Mononuclear cell (primary cell): ENCODE data around the gene HPSE. TPM values are rescaled to one million over a fixed set of nuclear protein-coding genes. Genes with fewer than 3 reads are reported as not detected.
"Not testable (repeated sequence)": the region's sequence is repeated elsewhere in the genome, so short reads cannot be mapped to it uniquely, and the experiment has no call there.

Source experiments
- H3K27me3 ChIP-seq: 2 replicates; pipeline ENCODE4 v1.6.0; 2011; ENCODE audit warnings: low read length, control low read depth; ENCODE audit not compliant: insufficient read depth
- H3K4me1 ChIP-seq: 2 replicates; pipeline ENCODE4 v1.5.1; 2011; ENCODE audit warnings: mild to moderate bottlenecking, low read length, control low read depth; ENCODE audit not compliant: insufficient read depth
- H3K4me3 ChIP-seq: 2 replicates; pipeline ENCODE4 v1.5.1; 2011; ENCODE audit warnings: mild to moderate bottlenecking, low read length, moderate library complexity
- H3K9me3 ChIP-seq: 2 replicates; pipeline ENCODE4 v1.5.1; 2011; ENCODE audit warnings: low read depth, mild to moderate bottlenecking, control low read depth, low read length
- total RNA-seq: library from RNA; depleted of rRNA; stranded (reverse); fragments of >200 nt; gene quantifications from one replicate; pipeline ENCODE4 v1.2.3, GENCODE V29; 2012

Gene HPSE
- total RNA-seq, 1 donor: 9.4 TPM

- H3K4me1 ChIP-seq: peaks cover 43% of the 10 kb centered on the region
- no peaks in the 10 kb centered on the region for H3K9me3 ChIP-seq
- no peak overlapping the region for H3K4me3 ChIP-seq
- H3K27me3 ChIP-seq: no peaks in the 10 kb centered on the region
Measured at GRCh38 chr4:83281307-83281706, 53.3 kb downstream of the HPSE start.

- H3K4me3 ChIP-seq: no peak overlapping the region
Measured at GRCh38 chr4:83276299-83277040, 58.2 kb downstream of the HPSE start.

GRCh38 chr4:83273926-83274325 lies 60.7 kb downstream of the HPSE start:
- H3K27me3 ChIP-seq, H3K9me3 ChIP-seq, H3K4me1 ChIP-seq, H3K4me3 ChIP-seq: not testable (repeated sequence)

More at GRCh38 chr4:83276299-83277040, 58.2 kb downstream of the HPSE start:
- H3K4me1 ChIP-seq: peaks cover 9% of the 10 kb centered on the region
- H3K9me3 ChIP-seq: no peaks in the 10 kb centered on the region
- no peaks in the 10 kb centered on the region for H3K27me3 ChIP-seq

GRCh38 chr4:83272900-83273299 lies 61.7 kb downstream of the HPSE start:
- Histone ChIP-seq H3K9me3 (no peaks in the 10 kb centered on the region), H3K4me1 (no peaks in the 10 kb centered on the region), H3K27me3 (no peaks in the 10 kb centered on the region), H3K4me3 (no peak overlapping the region)

GRCh38 chr4:83269256-83269655 lies 65.4 kb downstream of the HPSE start:
- H3K9me3 ChIP-seq: no peaks in the 10 kb centered on the region
- no peak overlapping the region for H3K4me3 ChIP-seq
- peaks cover 20% of the 10 kb centered on the region for H3K4me1 ChIP-seq
- no peaks in the 10 kb centered on the region for H3K27me3 ChIP-seq

GRCh38 chr4:83268491-83268890 lies 66.2 kb downstream of the HPSE start:
- Histone ChIP-seq H3K4me3 (no peak overlapping the region), H3K27me3 (no peaks in the 10 kb centered on the region)

GRCh38 chr4:83267830-83268475 lies 66.7 kb downstream of the HPSE start:
- H3K4me1 ChIP-seq: peaks cover 20% of the 10 kb centered on the region
- no peaks in the 10 kb centered on the region for H3K27me3 ChIP-seq
- no peaks in the 10 kb centered on the region for H3K9me3 ChIP-seq
- H3K4me3 ChIP-seq: no peak overlapping the region

More at GRCh38 chr4:83268491-83268890, 66.2 kb downstream of the HPSE start:
- Histone ChIP-seq H3K4me1 (peaks cover 20% of the 10 kb centered on the region), H3K9me3 (no peaks in the 10 kb centered on the region)

- Histone ChIP-seq H3K27me3 (no peaks in the 10 kb centered on the region), H3K4me1 (peaks cover 20% of the 10 kb centered on the region), H3K9me3 (no peaks in the 10 kb centered on the region), H3K4me3 (no peak overlapping the region)
Measured at GRCh38 chr4:83267121-83267829, 67.4 kb downstream of the HPSE start.

GRCh38 chr4:83266689-83267088 lies 68.0 kb downstream of the HPSE start:
- Histone ChIP-seq H3K27me3 (no peaks in the 10 kb centered on the region), H3K4me3 (no peak overlapping the region)

GRCh38 chr4:83263106-83263505 lies 71.5 kb downstream of the HPSE start:
- Histone ChIP-seq H3K4me1 (peaks cover 27% of the 10 kb centered on the region), H3K27me3 (no peaks in the 10 kb centered on the region), H3K9me3 (no peaks in the 10 kb centered on the region), H3K4me3 (no peak overlapping the region)

More at GRCh38 chr4:83266689-83267088, 68.0 kb downstream of the HPSE start:
- H3K9me3 ChIP-seq: no peaks in the 10 kb centered on the region
- peaks cover 20% of the 10 kb centered on the region for H3K4me1 ChIP-seq

- Histone ChIP-seq H3K4me1 (peaks cover 27% of the 10 kb centered on the region), H3K27me3 (no peaks in the 10 kb centered on the region), H3K9me3 (no peaks in the 10 kb centered on the region), H3K4me3 (no peak overlapping the region)
Measured at GRCh38 chr4:83262682-83263081, 72.0 kb downstream of the HPSE start.

- no peaks in the 10 kb centered on the region for H3K27me3 ChIP-seq
- H3K9me3 ChIP-seq: no peaks in the 10 kb centered on the region
- no peak overlapping the region for H3K4me3 ChIP-seq
- peaks cover 17% of the 10 kb centered on the region for H3K4me1 ChIP-seq
Measured at GRCh38 chr4:83261307-83261706, 73.3 kb downstream of the HPSE start.

GRCh38 chr4:83259586-83259985 lies 75.1 kb downstream of the HPSE start:
- H3K4me3 ChIP-seq: no peak overlapping the region
- no peaks in the 10 kb centered on the region for H3K9me3 ChIP-seq
- peaks cover 28% of the 10 kb centered on the region for H3K4me1 ChIP-seq
- H3K27me3 ChIP-seq: no peaks in the 10 kb centered on the region

- Histone ChIP-seq H3K27me3 (no peaks in the 10 kb centered on the region), H3K9me3 (no peaks in the 10 kb centered on the region), H3K4me3 (no peak overlapping the region), H3K4me1 (peaks cover 27% of the 10 kb centered on the region)
Measured at GRCh38 chr4:83258461-83258860, 76.2 kb downstream of the HPSE start.

- H3K4me3 ChIP-seq: no peak overlapping the region
- no peaks in the 10 kb centered on the region for H3K9me3 ChIP-seq
- H3K27me3 ChIP-seq: no peaks in the 10 kb centered on the region
- H3K4me1 ChIP-seq: peaks cover 33% of the 10 kb centered on the region
Measured at GRCh38 chr4:83257811-83258210, 76.8 kb downstream of the HPSE start.
